Measurements from ENCODE around the gene NCAM1. TPM values are rescaled to one million over a fixed set of nuclear protein-coding genes. Genes with fewer than 3 reads are reported as not detected.
A peak's percentile ranks its signal among the peaks of the same experiment; 100 is the strongest.

NCAM1 gene
- total RNA-seq, 1 experiment from 2014 or later, result 0.75 TPM

- Histone ChIP-seq H2AFZ (ENCODE audit: low read length) (no peak overlapping the region), H3K27ac (ENCODE audit: low read length) (no peak overlapping the region), H3K9me2 (replicated peaks; ENCODE audit: insufficient read depth, low read length) (no peaks in the 10 kb centered on the region), H3K79me2 (ENCODE audit: low read length) (no peaks in the 10 kb centered on the region), H3K9ac (ENCODE audit: low read length) (no peak overlapping the region), H3K27me3 (ENCODE audit: low read length) (no peaks in the 10 kb centered on the region), H4K20me1 (ENCODE audit: insufficient read depth, low read depth, low read length) (no peaks in the 10 kb centered on the region), H3K36me3 (ENCODE audit: insufficient read depth, low read length) (no peaks in the 10 kb centered on the region), H3K4me3 (ENCODE audit: low read length) (no peak overlapping the region), H3K4me1 (ENCODE audit: low read length) (no peaks in the 10 kb centered on the region; the same call in 1 of the 2 replicates), H3K9me3 (ENCODE audit: low read length) (no peaks in the 10 kb centered on the region), H3K4me2 (ENCODE audit: low read depth, low read length, poor library complexity, severe bottlenecking) (no peak overlapping the region)
- DNase-seq, result no peak
These were observed 126.5 kb downstream of the NCAM1 start for GRCh38 chr11:113087706-113088105.

GRCh38 chr11:113090716-113091480 is 129.7 kb downstream of the NCAM1 start:
- no peaks in the 10 kb centered on the region for H3K36me3 ChIP-seq (ENCODE audit: insufficient read depth, low read length)
- H3K27me3 ChIP-seq (ENCODE audit: low read length), result no peaks in the 10 kb centered on the region
- no peak for DNase-seq
- H3K4me1 ChIP-seq (ENCODE audit: low read length), result no peaks in the 10 kb centered on the region; the same call in 1 of the 2 replicates
- no peaks in the 10 kb centered on the region for H3K9me3 ChIP-seq (ENCODE audit: low read length)
- H3K4me2 ChIP-seq (ENCODE audit: low read depth, low read length, poor library complexity, severe bottlenecking), result no peak overlapping the region
- H3K9ac ChIP-seq (ENCODE audit: low read length), result no peak overlapping the region
- H3K27ac ChIP-seq (ENCODE audit: low read length), result no peak overlapping the region
- no peaks in the 10 kb centered on the region for H3K79me2 ChIP-seq (ENCODE audit: low read length)
- H3K4me3 ChIP-seq (ENCODE audit: low read length), result no peak overlapping the region
- no peak overlapping the region for H2AFZ ChIP-seq (ENCODE audit: low read length)
- H3K9me2 ChIP-seq (replicated peaks; ENCODE audit: insufficient read depth, low read length), result no peaks in the 10 kb centered on the region
- H4K20me1 ChIP-seq (ENCODE audit: insufficient read depth, low read depth, low read length), result no peaks in the 10 kb centered on the region

DNA sequence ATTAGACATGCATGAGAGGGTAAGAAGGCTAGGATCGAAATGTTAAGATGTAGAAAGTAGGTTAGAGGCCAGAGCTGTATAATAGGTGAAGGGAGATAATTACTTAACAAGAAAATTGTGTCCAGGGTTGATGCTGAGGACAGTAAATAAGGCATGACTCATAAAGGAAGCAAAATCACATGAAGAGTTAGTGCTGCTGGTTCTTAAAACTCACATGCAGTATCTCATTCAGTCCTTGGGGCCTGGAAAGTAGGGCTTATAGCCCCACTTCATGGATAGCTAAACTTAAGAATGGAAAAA is 130.2 kb downstream of the NCAM1 start:
- Histone ChIP-seq H3K4me1 (ENCODE audit: low read length) (no peaks in the 10 kb centered on the region; the same call in 1 of the 2 replicates), H2AFZ (ENCODE audit: low read length) (no peak overlapping the region), H3K79me2 (ENCODE audit: low read length) (no peaks in the 10 kb centered on the region), H3K27me3 (ENCODE audit: low read length) (no peaks in the 10 kb centered on the region), H3K9ac (ENCODE audit: low read length) (no peak overlapping the region), H3K9me3 (ENCODE audit: low read length) (no peaks in the 10 kb centered on the region), H3K27ac (ENCODE audit: low read length) (no peak overlapping the region), H3K4me3 (ENCODE audit: low read length) (no peak overlapping the region), H3K4me2 (ENCODE audit: low read depth, low read length, poor library complexity, severe bottlenecking) (no peak overlapping the region), H3K36me3 (ENCODE audit: insufficient read depth, low read length) (no peaks in the 10 kb centered on the region), H3K9me2 (replicated peaks; ENCODE audit: insufficient read depth, low read length) (no peaks in the 10 kb centered on the region), H4K20me1 (ENCODE audit: insufficient read depth, low read depth, low read length) (no peaks in the 10 kb centered on the region)
- no peak for DNase-seq

DNA sequence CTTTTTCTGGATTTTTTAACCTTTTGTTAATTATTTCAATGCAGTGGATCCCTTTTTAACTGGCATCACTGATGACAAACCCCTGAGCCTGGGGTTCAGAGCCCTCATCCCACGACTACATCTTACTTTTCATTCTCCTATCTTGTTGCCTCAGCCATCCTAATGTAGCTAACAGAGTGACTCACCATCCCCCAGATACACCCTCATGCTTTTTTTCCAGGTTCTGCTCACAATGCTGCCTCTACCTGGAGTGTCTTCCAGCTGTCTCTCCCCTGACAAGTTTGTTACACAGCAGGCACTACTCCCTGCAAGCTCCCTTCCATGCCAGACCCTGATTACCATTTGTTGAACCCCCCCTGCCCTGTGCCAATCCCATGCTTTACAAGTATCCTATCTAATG is 135.4 kb downstream of the NCAM1 start:
- Histone ChIP-seq H3K9me3 (ENCODE audit: low read length) (no peaks in the 10 kb centered on the region), H3K4me3 (ENCODE audit: low read length) (no peak overlapping the region), H4K20me1 (ENCODE audit: insufficient read depth, low read depth, low read length) (no peaks in the 10 kb centered on the region), H3K27me3 (ENCODE audit: low read length) (no peaks in the 10 kb centered on the region), H3K9ac (ENCODE audit: low read length) (no peak overlapping the region), H3K36me3 (ENCODE audit: insufficient read depth, low read length) (no peaks in the 10 kb centered on the region), H3K9me2 (replicated peaks; ENCODE audit: insufficient read depth, low read length) (no peaks in the 10 kb centered on the region), H3K27ac (ENCODE audit: low read length) (no peak overlapping the region), H3K4me1 (ENCODE audit: low read length) (no peaks in the 10 kb centered on the region; the same call in 1 of the 2 replicates), H3K79me2 (ENCODE audit: low read length) (no peaks in the 10 kb centered on the region), H3K4me2 (ENCODE audit: low read depth, low read length, poor library complexity, severe bottlenecking) (no peak overlapping the region), H2AFZ (ENCODE audit: low read length) (no peak overlapping the region)
- DNase-seq, result no peak

- H4K20me1 ChIP-seq (ENCODE audit: insufficient read depth, low read depth, low read length), result no peaks in the 10 kb centered on the region
- no peak overlapping the region for H3K4me2 ChIP-seq (ENCODE audit: low read depth, low read length, poor library complexity, severe bottlenecking)
- H3K9me3 ChIP-seq (ENCODE audit: low read length), result no peaks in the 10 kb centered on the region
- no peak overlapping the region for H3K9ac ChIP-seq (ENCODE audit: low read length)
- H3K4me1 ChIP-seq (ENCODE audit: low read length), result peaks cover 22% of the 10 kb centered on the region
- DNase-seq, result no peak
- H2AFZ ChIP-seq (ENCODE audit: low read length), result no peak overlapping the region
- no peaks in the 10 kb centered on the region for H3K27me3 ChIP-seq (ENCODE audit: low read length)
- H3K36me3 ChIP-seq (ENCODE audit: insufficient read depth, low read length), result no peaks in the 10 kb centered on the region
- H3K79me2 ChIP-seq (ENCODE audit: low read length), result no peaks in the 10 kb centered on the region
- no peaks in the 10 kb centered on the region for H3K9me2 ChIP-seq (replicated peaks; ENCODE audit: insufficient read depth, low read length)
- H3K27ac ChIP-seq (ENCODE audit: low read length), result no peak overlapping the region
- H3K4me3 ChIP-seq (ENCODE audit: low read length), result no peak overlapping the region
These were observed 142.9 kb downstream of the NCAM1 start for GRCh38 chr11:113103932-113104690.

DNA sequence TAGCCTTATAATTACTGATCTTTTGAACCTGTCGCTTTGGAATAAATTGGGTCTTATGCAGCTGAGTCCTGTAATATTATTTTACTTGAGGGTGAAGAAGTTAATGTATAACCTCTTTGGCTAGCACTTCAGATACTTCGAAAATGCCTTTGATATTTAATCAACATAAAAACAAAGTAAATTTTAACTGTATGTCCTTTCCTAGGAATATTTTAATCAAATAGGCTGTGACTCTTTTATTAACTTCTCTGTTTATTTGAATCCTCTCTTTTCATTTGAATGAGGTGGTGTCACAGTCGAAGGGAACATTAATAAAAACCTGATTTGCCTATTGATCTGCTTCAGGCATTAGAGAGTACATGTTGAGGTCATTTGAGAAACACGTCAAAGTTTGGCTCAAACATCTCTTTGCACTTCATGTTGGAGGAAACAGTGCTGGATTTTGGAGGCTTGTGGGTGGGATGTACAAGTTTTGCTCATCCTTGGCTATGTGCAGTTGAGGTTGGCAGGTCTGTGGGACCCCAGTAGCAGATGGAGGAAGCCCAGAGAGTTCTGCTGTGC is 143.6 kb downstream of the NCAM1 start:
- Histone ChIP-seq H3K4me3 (ENCODE audit: low read length) (no peak overlapping the region), H3K9me2 (replicated peaks; ENCODE audit: insufficient read depth, low read length) (no peaks in the 10 kb centered on the region), H3K4me1 (ENCODE audit: low read length) (peaks cover 22% of the 10 kb centered on the region), H3K36me3 (ENCODE audit: insufficient read depth, low read length) (no peaks in the 10 kb centered on the region), H3K9me3 (ENCODE audit: low read length) (no peaks in the 10 kb centered on the region), H4K20me1 (ENCODE audit: insufficient read depth, low read depth, low read length) (no peaks in the 10 kb centered on the region), H3K4me2 (ENCODE audit: low read depth, low read length, poor library complexity, severe bottlenecking) (no peak overlapping the region), H3K27ac (ENCODE audit: low read length) (no peak overlapping the region), H2AFZ (ENCODE audit: low read length) (no peak overlapping the region), H3K79me2 (ENCODE audit: low read length) (no peaks in the 10 kb centered on the region), H3K9ac (ENCODE audit: low read length) (no peak overlapping the region), H3K27me3 (ENCODE audit: low read length) (no peaks in the 10 kb centered on the region)
- no peak for DNase-seq

- Histone ChIP-seq H3K4me2 (ENCODE audit: low read depth, low read length, poor library complexity, severe bottlenecking) (no peak overlapping the region), H3K36me3 (ENCODE audit: insufficient read depth, low read length) (no peaks in the 10 kb centered on the region), H3K4me1 (ENCODE audit: low read length) (peaks cover 22% of the 10 kb centered on the region), H2AFZ (ENCODE audit: low read length) (no peak overlapping the region), H3K9me2 (replicated peaks; ENCODE audit: insufficient read depth, low read length) (no peaks in the 10 kb centered on the region), H3K9ac (ENCODE audit: low read length) (no peak overlapping the region), H3K9me3 (ENCODE audit: low read length) (no peaks in the 10 kb centered on the region), H4K20me1 (ENCODE audit: insufficient read depth, low read depth, low read length) (no peaks in the 10 kb centered on the region), H3K27me3 (ENCODE audit: low read length) (no peaks in the 10 kb centered on the region), H3K27ac (ENCODE audit: low read length) (no peak overlapping the region), H3K79me2 (ENCODE audit: low read length) (no peaks in the 10 kb centered on the region), H3K4me3 (ENCODE audit: low read length) (no peak overlapping the region)
- no peak for DNase-seq
These were observed 144.4 kb downstream of the NCAM1 start for GRCh38 chr11:113105592-113105991.

DNA sequence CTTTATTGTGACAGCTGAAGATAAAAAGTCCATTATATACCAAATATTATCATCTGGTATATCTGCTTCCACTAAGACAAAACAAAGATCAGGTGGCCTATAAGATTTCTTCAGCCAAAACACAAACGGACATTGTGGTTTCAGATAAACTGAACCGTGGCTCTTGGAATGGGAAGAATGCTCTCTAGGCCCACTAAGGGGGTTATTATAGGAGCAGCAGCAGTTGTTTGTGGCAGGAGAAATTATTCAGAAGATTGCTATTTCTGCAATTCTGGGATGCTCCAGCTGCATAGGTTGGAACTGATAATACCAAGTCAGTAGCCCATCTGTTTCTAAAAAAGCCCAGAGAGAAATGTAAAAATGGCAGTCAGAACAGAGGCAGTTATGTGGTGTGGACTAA is 145.3 kb downstream of the NCAM1 start:
- H3K36me3 ChIP-seq (ENCODE audit: insufficient read depth, low read length), result no peaks in the 10 kb centered on the region
- H3K27ac ChIP-seq (ENCODE audit: low read length), result no peak overlapping the region
- no peak for DNase-seq
- peak overlapping the region; percentile 62; the same call in 1 of the 2 replicates for H2AFZ ChIP-seq (ENCODE audit: low read length)
- H3K79me2 ChIP-seq (ENCODE audit: low read length), result no peaks in the 10 kb centered on the region
- no peak overlapping the region for H3K9ac ChIP-seq (ENCODE audit: low read length)
- H3K4me3 ChIP-seq (ENCODE audit: low read length), result no peak overlapping the region
- no peaks in the 10 kb centered on the region for H3K27me3 ChIP-seq (ENCODE audit: low read length)
- H3K9me3 ChIP-seq (ENCODE audit: low read length), result no peaks in the 10 kb centered on the region
- peaks cover 22% of the 10 kb centered on the region for H3K4me1 ChIP-seq (ENCODE audit: low read length)
- no peaks in the 10 kb centered on the region for H3K9me2 ChIP-seq (replicated peaks; ENCODE audit: insufficient read depth, low read length)
- H4K20me1 ChIP-seq (ENCODE audit: insufficient read depth, low read depth, low read length), result no peaks in the 10 kb centered on the region
- H3K4me2 ChIP-seq (ENCODE audit: low read depth, low read length, poor library complexity, severe bottlenecking), result no peak overlapping the region
